Ovary (tissue), 9 donors: Measurements from ENCODE around the gene CLPSL1. TPM values are rescaled to one million over a fixed set of nuclear protein-coding genes. Genes with fewer than 3 reads are reported as not detected.

Experiments
- DNase-seq, 5 donors: peaks; one replicate each; pipeline ENCODE4 v3.0.0-alpha.2; 2019 to 2020
- H3K27ac ChIP-seq, 2 donors: fragments of 200-600 bp; one replicate each; pipeline versions ENCODE4 v1.5.1 to v1.8.0; 2019 to 2022
- H3K27me3 ChIP-seq: fragments of 200-600 bp; one replicate; pipeline ENCODE4 v1.8.0; 2022
- H3K36me3 ChIP-seq: fragments of 200-600 bp; sonication (generic); one replicate; pipeline ENCODE4 v1.5.1; 2019
- H3K4me1 ChIP-seq: one replicate; pipeline ENCODE4 v1.8.1; 2013; ENCODE audit warnings: mild to moderate bottlenecking, moderate library complexity; ENCODE audit not compliant: insufficient read depth
- H3K4me3 ChIP-seq: fragments of 200-600 bp; sonication (generic); one replicate; pipeline ENCODE4 v1.5.1; 2017
- H3K9me3 ChIP-seq, 2 donors: fragments of 200-600 bp in 1 of 2; sonication (generic) in 1 of 2; one replicate each; pipeline versions ENCODE4 v1.5.1 to v1.8.1; 2013 to 2019; ENCODE audit warnings: mild to moderate bottlenecking in 1 of 2, moderate library complexity in 1 of 2
- EP300 ChIP-seq: sonication (generic); formaldehyde crosslinking; IDR thresholded peaks from one replicate; pipeline ENCODE4 v1.6.1; 2017; ENCODE audit warnings: antibody characterized with exemption
- POLR2A ChIP-seq: fragments of 450-650 bp; IDR thresholded peaks from one replicate; pipeline ENCODE4 v1.6.1; 2017; ENCODE audit warnings: antibody characterized with exemption, mild to moderate bottlenecking, moderate library complexity
- whole genome bisulfite sequencing, 3 donors: extraction: QIAGEN DNeasy Blood & Tissue Kit in 1 of 3; methylation state at CpG; one replicate each; pipeline versions ENCODE4 v1.1.5 to v1.1.7; 2013 to 2017; 5-methylcytosine and 5-hydroxymethylcytosine counted together
- intact Hi-C, 4 donors: fragments of 100-400 bp; cut with DNase I; formaldehyde crosslinking; loops; one replicate each; pipeline versions ENCODE4 v1.11.0 to v1.15.1; 2022 to 2023
- polyA plus RNA-seq, 2 donors: library from polyadenylated mRNA; stranded (reverse); fragments of 200-250 nt in 1 of 2; fragments of 350-450 nt in 1 of 2; fragmentation: Illumina TruSeq in 1 of 2; extraction: RNeasy Lipid Tissue Mini Kit (QIAGEN cat#74804) in 1 of 2; gene quantifications; one replicate each; pipeline ENCODE4 v1.2.3, GENCODE V29; 2013 to 2014
- total RNA-seq, 7 donors: library from RNA; depleted of rRNA in 2 of 7; stranded (reverse); fragments of >200 nt in 2 of 7; fragmentation: NEBNext Ultra II Directional in 3 of 7; extraction: Animal tissue kit (Norgen Biotek cat#: 25700) in 3 of 7; gene quantifications; one replicate each; pipeline versions ENCODE4 v1.1.0 to v1.2.4, GENCODE V29; 2016 to 2023
- TF ChIP-seq, protein P1 (sequence below), 3 donors: fragments of 450-650 bp in 2 of 3; fragments of 200-600 bp in 1 of 3; IDR thresholded peaks; one replicate each; pipeline versions ENCODE4 v1.5.1 to v1.8.0; 2016 to 2022; ENCODE audit warnings: antibody characterized with exemption in 3 of 3, mild to moderate bottlenecking in 1 of 3
- donor health status: DM: no; HTN: no; CAD: no; lungs with moderate emphysema.
- donor health status: DM: no; HTN: no; CAD: no.
- donor health status: Bipolar disorder and iron deficiency.
- donor health status: DM: yes; HTN: yes; CAD: no.
- donor health status: DM: no; HTN: no; CAD: no.
- donor health status: DM: yes; HTN: yes; CAD: no.

CLPSL1 gene
- total and polyA plus RNA-seq, 9 donors: not detected

GRCh38 chr6:35765739-35766138 is 15.1 kb upstream of the CLPSL1 start:
- Histone ChIP-seq H3K27ac (no peak overlapping the region), H3K36me3 (no peaks in the 10 kb centered on the region), H3K4me3 (no peak overlapping the region), H3K4me1 (no peaks in the 10 kb centered on the region), H3K9me3 (no peaks in the 10 kb centered on the region), H3K27me3 (no peaks in the 10 kb centered on the region)
- 44 to 88% (median 84%) methylated on average over 23 of the region's 23 CpGs for WGBS, 3 donors
- no peak for DNase-seq
- no peak for TF ChIP-seq POLR2A
- TF ChIP-seq EP300: no peak
- TF ChIP-seq, protein P1, sequence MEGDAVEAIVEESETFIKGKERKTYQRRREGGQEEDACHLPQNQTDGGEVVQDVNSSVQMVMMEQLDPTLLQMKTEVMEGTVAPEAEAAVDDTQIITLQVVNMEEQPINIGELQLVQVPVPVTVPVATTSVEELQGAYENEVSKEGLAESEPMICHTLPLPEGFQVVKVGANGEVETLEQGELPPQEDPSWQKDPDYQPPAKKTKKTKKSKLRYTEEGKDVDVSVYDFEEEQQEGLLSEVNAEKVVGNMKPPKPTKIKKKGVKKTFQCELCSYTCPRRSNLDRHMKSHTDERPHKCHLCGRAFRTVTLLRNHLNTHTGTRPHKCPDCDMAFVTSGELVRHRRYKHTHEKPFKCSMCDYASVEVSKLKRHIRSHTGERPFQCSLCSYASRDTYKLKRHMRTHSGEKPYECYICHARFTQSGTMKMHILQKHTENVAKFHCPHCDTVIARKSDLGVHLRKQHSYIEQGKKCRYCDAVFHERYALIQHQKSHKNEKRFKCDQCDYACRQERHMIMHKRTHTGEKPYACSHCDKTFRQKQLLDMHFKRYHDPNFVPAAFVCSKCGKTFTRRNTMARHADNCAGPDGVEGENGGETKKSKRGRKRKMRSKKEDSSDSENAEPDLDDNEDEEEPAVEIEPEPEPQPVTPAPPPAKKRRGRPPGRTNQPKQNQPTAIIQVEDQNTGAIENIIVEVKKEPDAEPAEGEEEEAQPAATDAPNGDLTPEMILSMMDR (IDR thresholded peaks at IDR 0.05): no peak
- intact Hi-C loops: no loop called here

- Histone ChIP-seq H3K4me1 (no peaks in the 10 kb centered on the region), H3K4me3 (no peak overlapping the region), H3K9me3 (no peaks in the 10 kb centered on the region), H3K27ac (no peak overlapping the region), H3K27me3 (no peaks in the 10 kb centered on the region), H3K36me3 (no peaks in the 10 kb centered on the region)
- intact Hi-C loops: no loop called here
- DNase-seq: no peak
- TF ChIP-seq, protein P1 (IDR thresholded peaks at IDR 0.05): no peak
- TF ChIP-seq POLR2A: no peak
- no peak for TF ChIP-seq EP300
- 58 to 62% (median 60%) methylated on average over 4 of the region's 4 CpGs for WGBS, 3 donors
Observed at GRCh38 chr6:35769211-35769610, 11.6 kb upstream of the CLPSL1 start.

DNA sequence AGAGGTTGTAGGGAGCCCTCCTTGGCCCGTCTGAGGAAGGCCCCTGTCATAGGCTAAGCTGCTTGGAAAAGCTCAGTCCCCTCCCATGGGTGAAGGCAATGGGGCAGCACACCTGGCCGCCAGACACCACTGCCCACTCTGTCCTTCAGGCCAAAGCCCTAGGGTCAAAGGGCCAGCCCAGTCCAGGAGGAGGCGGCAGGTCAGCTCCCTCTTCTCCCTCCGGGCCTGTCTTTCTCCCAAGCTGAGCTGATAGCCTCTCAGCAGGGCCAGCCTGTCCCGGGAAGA is 9.5 kb upstream of the CLPSL1 start:
- intact Hi-C loops: no loop called here
- no peak overlapping the region for H3K4me3 ChIP-seq
- H3K27me3 ChIP-seq: no peaks in the 10 kb centered on the region
- TF ChIP-seq POLR2A (no peak), EP300 (no peak)
- TF ChIP-seq, protein P1 (IDR thresholded peaks at IDR 0.05): no peak
- H3K27ac ChIP-seq: no peak overlapping the region
- no peak for DNase-seq
- H3K36me3 ChIP-seq: no peaks in the 10 kb centered on the region
- no peaks in the 10 kb centered on the region for H3K4me1 ChIP-seq
- H3K9me3 ChIP-seq: no peaks in the 10 kb centered on the region
- WGBS, 3 donors: 49 to 58% (median 55%) methylated on average over 5 of the region's 5 CpGs

GRCh38 chr6:35774116-35774794 is 6.6 kb upstream of the CLPSL1 start:
- Histone ChIP-seq H3K4me1 (no peaks in the 10 kb centered on the region), H3K36me3 (no peaks in the 10 kb centered on the region), H3K4me3 (no peak overlapping the region), H3K27me3 (no peaks in the 10 kb centered on the region), H3K9me3 (no peaks in the 10 kb centered on the region), H3K27ac (no peak overlapping the region)
- 72 to 86% (median 77%) methylated on average over 11 of the region's 11 CpGs for WGBS, 3 donors
- TF ChIP-seq, protein P1 (IDR thresholded peaks at IDR 0.05): no peak
- TF ChIP-seq EP300: no peak
- no peak for TF ChIP-seq POLR2A
- intact Hi-C loops: no loop called here
- DNase-seq: no peak
